Measurements from ENCODE around the gene MAP3K4.

Gene MAP3K4

DNA sequence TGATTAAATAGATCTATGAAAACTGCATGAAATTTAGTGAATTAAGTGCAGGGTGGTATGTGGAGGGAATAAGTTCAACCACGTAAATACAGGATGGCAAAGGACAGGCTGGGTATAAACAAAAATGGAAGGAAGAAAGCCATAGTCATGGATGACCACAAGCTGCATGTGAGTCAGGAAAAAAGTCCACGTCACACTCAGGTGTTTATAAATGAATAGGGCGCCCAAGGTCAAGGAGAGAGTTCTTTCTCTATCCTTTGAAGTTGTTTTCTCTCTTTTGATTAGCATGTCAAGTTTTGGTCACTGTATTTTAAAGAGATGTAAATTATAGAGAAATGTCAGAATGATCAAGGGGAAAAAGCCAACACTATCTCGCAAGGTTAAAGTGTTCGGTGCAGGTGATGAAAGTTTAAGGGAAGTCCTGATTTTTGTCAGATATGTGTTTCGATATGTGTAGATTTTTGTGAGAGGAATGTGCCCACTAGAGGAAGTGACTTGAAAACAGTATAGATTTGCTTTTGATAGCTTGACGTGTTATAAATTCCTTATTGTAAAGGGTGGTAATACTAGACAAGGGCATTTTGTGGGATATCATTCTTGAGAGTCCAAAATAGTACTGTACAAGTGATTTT lies 58.7 kb downstream of the MAP3K4 start:
- no peak for DNase-seq

DNA sequence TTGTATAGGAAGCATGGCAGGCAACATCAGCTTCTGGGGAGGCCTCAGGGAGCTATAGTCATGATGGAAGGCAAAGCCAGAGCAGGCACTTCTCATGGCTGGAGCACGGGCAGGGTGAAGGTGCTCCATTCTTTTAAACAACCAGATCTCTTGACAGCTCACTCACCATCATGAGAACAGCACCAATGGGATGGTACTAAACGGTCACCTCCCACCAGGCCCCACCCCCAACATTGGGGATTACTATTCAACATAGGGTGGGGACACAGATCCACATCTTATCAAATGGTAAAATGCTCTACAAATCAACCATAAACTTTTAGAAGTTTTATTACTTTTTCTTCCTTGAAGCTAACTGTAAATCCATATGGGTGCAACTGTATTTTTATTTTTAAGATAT lies 61.5 kb downstream of the MAP3K4 start:
- no peak for DNase-seq

DNA sequence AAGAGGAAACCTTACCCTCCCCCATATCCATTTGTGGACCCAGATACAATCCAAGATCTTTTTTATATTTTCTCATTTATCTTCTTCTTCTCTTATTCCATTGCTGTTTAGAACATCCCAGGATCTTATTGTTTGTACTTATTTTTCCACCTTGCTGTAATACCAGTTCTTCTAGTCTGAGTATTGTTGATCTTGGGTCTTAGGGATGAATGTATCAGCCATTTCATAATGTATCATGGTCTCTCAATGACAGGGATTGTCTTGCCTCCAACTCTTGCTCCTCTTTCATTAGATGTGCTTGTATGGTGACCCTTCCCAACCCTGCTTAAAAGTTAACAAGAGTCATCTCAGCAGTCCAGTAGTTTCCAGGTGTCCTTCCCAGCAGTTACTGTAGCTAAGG lies 63.3 kb downstream of the MAP3K4 start:
- DNase-seq, result no peak

DNA sequence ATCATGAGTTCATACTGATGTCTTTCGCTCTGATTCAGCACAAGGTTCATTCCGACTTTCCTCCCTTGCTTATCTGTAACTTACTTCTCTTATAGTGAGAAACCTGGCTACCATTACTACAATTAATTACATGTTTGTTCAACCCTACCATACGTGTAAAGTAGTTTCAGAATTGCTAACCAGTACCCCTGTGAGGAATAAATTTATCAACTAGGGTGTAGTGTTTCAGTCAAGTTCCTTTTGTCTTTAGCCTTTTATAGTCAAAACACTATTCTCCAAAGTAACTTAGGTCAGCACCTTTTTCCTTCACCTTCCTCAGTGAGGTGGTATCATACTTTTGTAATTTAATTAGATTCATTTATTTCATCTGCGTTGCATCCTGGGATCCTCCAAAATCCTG lies 64.9 kb downstream of the MAP3K4 start:
- DNase-seq, result no peak

DNA sequence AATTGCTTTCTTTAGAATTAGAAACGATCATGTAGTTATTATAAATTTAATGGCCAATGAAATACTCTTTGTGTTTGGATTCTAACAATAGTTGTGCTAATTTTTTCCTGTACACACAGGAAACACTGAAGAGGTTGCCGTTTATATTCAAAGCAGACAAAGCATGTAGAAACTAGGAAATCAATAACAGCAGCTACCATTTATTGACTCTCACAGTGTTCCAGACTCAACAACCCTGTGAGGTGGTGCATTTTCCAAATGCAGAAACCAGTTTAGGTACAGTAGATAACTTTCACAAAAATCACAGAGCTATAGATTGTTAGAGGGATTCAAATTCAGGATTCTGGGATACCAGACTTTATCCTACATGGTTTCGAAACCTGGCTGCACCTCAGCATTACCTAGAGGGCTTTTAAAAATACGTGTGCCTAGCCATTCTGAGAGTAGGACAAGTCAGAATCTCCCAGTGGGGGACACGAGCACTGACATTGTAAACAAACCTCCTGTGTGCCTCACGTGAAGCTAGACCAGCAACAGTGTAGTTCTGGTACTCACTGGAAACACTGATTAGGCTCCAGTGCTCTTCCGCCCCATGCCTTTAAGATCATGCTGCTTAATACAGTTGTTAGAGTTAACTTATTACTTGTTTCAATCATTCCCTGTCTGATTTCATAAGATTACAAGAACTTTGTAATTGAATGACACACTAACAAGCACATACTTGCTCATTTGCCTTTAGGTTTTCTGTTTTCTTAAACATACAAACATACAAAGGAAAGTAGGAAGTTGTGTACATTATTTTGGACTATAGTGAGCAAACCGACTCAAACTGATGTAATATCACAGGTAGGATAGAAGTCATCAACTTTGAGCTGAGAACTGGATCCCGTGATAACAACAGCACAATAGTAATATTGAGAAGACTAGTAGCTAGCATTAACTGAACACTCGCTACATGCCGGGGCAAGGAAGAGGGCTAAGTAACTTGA lies 65.8 kb downstream of the MAP3K4 start:
- no peak for DNase-seq

DNA sequence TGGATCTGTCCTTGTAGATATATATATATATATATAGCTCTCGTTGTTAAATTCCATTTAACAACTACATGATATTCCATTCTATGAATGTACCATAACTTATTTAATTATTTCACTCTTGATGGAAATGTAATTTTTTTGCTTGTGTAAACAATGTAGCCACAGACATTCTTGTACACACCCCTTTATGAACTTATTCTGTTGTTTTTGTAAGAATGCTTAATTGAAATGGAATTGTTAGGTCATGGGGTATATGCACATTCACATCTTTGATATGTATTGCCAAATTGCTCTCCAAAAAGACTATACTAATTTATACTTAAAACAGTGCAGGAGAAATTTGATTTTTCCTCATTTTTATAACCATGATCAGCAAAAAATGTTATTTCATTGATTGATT lies 67.2 kb downstream of the MAP3K4 start:
- peak; percentile 72 for DNase-seq

DNA sequence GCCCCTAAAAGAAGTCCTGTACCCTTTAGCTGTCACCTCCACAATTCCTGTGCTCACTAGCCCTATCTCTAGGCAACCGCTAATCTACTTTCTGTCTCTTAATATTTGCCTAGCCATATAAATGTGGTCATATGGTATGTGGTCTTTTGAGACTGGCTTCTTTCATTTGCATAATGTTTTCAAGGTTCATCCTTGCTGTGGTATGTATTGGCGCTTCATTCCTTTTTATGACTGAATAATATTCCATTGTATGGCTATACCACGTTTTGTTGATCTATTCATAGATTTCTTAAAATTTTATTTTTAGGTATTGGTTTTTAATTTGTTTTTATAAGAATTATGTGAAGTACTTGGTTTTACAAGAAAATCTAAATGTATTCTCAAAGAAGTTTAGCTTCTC lies 70.0 kb downstream of the MAP3K4 start:
- no peak for DNase-seq

DNA sequence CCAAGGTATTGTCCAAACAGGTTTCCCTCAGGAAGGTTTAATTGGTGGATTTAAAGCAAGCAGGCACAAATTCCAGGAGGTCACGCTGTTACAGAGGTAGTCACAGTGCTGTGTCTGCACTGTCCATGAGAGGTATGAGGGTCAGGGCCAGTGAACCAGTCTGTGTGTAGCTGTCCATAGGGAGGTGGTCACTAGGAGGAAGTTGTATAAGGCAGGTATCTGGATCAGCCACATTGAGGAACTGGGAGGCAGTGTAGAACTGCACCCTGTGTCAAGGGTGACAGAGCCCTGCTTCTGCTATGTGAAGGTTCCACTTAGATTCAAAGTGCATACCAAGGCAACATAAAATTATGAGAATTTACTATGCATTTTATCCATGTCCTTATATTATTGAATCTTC lies 73.3 kb downstream of the MAP3K4 start:
- DNase-seq, result no peak

DNA sequence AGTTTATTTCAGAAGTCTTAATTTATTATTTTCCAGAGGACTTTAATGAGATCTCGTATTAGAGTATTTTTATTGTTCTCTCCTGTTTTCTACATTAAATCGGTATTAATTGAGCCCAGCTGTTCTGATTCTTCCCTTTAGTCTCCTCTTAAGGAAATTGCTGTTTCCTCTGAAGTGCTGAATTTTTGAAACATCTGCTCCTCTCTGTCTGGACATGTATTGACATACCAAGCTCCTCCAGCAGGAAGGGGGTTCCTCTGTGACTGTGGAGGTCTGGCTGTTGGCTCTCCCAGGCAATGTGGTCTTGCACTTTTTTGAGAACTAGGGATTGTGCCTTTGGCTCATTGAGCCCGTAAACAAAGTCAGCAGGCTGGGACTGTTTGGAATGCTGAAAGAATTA lies 74.9 kb downstream of the MAP3K4 start:
- no peak for DNase-seq

DNA sequence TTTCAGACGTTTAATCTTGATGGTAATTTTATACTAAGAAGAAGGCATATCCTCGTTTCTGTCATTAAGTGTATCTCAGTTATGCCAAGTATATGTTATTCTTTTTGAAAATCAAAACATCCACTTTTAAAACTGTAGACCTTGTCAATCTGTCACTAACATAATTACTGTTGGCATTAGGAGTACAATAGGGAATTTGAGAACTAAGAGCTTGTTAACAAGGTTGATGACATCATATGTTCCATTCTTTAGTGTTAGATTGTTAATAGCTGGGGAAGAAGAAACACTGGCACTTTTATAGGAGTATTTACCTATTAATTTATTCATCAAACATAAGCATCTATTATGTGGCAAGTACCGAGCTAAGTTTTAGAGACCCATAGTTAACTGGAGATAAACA lies 76.2 kb downstream of the MAP3K4 start:
- no peak for DNase-seq

DNA sequence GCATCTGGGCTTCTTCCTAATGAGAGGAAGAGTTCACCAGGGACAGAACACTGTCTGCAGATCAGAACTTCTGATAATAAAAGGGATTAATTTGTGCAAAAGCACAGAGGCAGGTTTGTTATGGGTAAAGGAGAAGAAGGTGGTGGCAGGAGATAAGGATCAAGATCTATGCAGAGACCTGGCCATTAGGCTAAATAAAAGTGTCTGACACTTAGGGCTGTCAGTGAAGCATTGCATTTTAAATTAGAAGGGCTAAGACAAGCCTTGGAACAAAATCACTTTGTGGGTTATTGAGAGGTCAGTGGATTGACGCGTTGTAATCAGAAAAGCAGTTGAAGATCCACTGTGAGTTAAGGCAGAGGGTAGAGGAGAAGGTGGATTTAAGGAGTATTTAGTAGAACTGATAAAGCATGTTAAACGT lies 76.8 kb downstream of the MAP3K4 start:
- DNase-seq, result no peak

DNA sequence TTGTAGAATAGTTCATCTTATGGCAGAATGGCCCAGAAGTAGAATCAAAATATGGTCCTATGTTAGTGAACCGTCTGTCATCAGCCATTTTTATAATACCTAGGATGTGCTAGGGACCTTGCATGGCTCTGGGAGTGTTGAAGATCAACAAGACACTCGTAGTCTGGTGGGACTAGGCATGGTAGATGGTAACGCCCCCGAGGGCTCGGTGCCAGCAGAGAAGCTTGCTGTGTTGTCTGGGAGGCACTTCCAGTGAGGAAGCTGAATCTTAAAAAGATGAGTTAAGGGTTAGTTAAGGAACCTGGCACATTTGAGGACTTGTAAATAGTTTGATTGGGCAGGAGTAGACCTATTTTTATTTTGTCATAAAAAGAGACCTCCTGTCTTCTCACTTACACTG lies 82.4 kb downstream of the MAP3K4 start:
- DNase-seq, result no peak

DNA sequence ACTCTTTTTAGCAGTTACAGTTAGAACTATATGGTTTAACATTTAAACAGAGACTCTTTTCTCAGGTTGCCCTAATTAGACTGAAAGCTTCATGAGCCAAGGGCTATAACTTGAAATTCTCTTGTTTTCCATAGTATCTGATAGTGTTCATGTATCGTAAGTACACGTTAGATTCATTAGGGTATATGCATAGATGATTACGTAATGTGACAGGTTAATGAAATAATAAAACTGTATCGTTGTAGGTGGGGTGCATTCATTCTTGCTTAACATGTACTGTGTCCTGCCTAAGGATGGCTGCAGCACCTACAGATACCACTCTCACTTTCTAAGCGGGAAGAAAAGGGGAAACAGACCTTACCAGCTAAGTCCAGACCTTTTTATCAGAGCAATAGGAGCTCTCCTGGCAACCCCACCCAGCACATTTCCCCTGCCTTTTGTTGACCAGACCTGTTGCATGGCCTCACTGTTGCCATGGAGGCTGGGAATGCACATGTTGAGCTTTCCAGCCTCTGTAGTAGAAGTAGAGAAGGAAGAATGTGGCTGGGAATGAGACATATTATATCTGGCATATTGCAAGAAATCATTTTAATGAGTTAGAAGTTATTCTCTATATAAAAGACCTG lies 83.0 kb downstream of the MAP3K4 start:
- DNase-seq, result no peak

DNA sequence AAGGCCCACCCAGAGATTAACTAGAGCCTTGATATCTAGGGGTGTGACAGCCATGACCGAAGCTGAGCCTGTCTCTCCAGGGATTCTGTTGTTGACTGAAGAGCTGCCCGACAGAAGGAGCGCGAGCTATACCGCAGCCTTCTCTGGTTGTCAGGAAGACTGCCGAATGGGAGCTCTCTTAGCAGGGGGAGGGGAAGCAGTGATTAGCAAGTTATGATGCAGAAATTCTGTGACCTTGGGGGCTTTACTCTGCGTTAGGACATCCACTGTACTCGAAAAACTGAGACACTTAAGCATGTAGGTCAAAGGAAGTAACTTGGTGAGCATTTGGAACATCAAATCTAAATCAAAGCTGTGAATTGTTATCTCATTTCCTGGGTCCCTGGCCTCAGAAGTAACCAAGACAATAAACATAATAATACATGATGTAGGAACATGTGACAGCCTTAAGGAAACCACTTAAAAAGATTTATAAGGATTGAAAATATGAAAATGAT lies 84.7 kb downstream of the MAP3K4 start:
- no peak for DNase-seq

DNA sequence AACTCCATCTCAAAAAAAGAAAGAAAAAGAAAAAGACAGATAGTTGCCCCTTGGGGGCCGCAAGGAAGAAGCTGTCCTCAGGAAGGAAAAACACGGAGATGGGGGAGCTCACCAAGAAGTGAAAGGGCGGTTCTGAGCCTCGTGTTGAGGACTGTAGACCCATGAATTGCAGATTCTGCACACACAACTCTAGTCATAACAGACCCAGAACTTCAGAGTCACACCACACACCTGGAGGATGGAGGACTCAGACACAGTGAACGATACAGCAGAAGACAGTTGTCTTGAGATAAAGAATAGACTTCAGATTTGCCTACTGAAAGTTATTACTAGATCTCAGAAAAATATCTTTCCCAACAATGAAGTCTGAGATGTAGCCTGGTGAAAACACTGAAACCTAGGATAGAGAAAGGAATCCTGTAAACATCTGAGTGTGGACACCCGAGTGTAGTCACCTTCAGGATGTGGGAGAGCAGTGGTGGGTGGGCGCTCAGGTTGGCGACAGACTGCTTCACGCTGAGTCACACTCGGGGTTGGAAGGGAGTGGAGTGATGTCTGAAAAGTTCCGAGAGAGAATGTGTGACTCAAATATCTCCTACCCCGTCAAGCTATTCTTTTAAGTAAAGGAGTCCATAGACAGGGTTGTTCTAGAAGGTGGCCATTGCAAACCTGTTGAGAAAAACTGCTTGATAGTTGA lies 88.1 kb downstream of the MAP3K4 start:
- DNase-seq, result peak; percentile 60

DNA sequence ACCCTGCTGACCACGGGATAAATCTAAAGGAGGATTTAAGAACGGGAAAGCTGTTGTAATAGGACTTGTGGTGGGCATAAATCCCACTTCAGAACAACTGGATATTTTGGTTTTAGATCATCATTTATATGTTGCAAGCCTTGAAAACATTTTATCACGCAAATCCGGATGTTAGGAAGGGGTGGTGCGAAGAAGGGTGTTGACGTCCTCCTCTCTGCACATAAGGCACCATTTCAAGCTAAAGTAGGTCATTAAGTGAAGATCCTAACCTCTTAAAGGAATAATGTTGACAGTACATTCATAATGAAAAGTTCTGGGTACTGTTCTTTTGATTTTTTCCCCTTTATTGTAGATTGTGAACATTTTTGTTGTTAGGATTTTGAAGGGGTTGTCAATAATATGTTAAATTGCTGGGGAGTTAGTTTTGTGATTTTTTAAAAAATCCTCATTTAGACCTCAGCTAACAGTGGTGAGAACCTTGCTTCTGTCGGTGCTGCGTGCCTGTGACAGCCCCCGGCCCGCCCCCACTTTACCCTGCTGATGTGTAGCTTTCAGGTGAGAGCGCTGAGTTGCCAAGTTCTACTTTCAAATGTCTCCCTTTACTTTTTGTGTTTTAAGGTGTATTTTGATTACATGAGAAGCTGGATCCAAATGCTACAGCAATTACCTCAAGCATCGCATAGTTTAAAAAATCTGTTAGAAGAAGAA lies 88.8 kb downstream of the MAP3K4 start:
- no peak for DNase-seq

DNA sequence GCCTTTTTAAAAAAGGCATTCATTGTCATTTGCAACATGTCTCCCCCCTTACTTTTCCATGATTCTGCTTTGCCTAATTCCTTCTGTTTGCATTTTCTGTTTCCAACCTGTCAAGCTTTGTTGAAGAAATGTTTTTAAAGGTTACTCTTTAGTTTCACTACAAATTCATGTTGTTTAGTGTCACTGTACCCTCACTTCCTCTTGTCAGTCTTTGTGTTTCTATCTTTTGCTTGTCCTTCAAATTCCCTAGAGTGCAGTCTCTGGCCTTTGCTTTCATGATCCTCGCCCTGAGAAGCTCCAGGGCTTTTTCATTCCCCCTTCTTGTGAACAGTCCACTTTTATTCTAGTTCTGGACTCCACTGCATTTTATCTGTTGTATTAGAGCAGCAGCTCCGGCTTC lies 90.6 kb downstream of the MAP3K4 start:
- no peak for DNase-seq

DNA sequence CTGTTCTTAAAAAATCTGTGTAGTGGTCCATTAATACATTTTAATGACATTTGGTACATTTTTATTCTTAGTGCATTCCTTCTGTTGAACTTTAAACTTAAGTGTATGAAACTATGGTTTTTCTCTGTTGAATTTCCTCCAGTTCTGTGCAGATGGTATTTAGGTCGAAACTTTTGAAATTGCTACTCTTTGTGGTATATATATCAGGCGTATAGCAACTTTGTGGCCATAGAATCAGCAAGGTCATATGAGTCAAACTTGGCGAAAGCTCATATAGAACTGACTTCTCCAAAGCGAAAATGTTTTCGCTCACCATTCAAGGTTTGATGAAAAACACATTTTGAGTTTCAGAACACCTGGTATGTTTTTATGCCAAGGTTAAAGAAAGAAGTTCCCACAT lies 93.7 kb downstream of the MAP3K4 start:
- DNase-seq, result no peak

DNA sequence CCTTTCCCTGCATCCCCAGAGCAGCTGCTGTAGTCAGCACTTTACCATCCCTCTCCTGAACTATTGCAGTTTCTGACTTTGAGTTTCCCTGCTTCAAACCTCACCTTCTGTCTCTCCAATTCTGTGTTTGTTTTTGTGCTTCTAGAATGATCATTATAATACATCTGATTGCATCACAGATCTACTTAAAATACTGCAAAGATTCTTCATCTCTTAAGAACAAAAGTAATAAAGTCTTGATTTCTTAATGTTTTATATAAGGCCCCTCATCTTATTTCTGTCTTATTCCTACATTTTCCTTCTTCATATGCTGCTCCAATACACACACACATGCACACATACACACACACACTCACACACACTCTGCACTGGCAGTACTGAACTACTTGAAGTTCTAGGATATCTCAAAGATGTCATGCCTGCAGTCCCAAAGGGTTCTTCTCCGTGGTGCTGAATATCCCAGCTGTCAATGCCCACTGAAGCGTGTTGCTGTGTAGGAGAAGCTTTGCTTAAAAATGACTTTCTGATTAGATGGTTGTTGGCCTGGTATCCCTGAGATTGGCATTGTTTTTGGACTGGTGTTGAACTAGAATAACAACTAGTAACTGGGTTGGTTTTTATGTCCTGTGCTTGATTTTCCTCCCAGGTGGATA lies 97.2 kb downstream of the MAP3K4 start:
- no peak for DNase-seq

DNA sequence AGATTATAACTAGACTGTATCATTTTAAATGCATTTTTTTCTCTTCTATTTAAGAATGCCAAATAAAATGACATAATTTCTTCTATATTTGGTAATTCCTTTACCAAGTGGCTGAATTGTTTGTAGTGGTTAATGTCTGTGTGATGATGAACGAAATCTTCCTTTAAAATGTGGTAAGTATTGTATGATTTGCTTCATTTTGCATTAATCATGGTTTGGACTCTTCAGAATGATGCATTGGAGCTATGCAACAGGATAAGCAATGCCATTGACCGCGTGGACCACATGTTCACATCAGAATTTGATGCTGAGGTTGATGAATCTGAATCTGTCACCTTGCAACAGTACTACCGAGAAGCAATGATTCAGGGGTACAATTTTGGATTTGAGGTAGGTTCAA lies 99.6 kb downstream of the MAP3K4 start:
- DNase-seq, result peak; percentile 73

DNA sequence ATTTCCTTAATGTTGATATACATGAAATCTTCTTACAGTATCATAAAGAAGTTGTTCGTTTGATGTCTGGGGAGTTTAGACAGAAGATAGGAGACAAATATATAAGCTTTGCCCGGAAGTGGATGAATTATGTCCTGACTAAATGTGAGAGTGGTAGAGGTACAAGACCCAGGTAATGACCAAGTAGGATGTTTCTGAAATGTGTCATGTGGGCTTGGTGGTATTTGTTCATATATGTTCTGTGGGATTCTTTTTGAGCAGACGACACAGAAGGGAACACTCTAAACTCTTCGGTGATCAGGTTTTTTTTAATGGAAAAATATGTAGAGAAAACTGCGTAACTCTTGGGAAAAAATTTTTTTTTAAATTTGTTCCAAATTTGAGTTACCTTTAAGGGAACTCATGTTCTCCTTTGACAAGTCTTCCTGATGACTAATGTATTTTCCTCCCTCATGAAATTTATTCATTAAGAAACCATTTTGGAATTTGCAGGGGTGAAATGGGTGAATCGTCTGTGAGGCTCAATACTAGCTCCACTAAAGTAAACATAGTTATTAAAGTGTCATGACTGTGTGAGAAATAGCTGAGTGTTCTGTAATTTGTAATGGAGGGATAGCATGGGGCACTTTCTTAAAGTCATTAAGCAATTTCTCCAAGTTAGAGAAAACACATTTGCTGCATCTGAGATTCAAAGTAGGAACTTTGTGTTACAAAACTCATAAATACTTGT lies 100.6 kb downstream of the MAP3K4 start:
- peak; percentile 88 for DNase-seq
